Measurements from ENCODE around the gene ZNF592.

Gene ZNF592

DNA sequence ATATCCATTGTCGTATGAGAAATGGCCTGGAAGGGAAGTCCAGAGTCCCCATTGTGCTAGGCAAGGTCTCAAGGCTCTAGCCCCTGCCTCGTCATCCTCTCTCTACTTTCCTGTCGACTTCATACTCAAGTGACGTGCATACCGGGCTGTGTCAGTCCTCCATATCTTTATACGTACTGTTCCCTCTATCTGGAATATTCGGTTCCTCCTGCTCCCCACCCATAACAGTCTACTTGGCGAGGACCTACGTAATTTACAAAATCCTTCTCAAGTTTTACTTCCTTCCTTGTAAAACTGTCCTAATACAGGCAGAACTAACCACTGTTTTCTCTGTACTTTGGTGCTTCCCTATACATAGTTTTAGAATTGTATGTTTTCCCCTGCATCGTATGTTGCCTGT is 66.5 kb downstream of the ZNF592 start:
- Mint-ChIP-seq H3K36me3 (no peaks in the 10 kb centered on the region), H3K27ac (no peak overlapping the region), H3K4me3 (no peak overlapping the region), H3K27me3 (peaks cover 39% of the 10 kb centered on the region), H3K9me3 (no peaks in the 10 kb centered on the region), H3K4me1 (peaks cover 12% of the 10 kb centered on the region)
- DNase-seq, result no peak
- CTCF ChIA-PET, result no interaction called here

DNA sequence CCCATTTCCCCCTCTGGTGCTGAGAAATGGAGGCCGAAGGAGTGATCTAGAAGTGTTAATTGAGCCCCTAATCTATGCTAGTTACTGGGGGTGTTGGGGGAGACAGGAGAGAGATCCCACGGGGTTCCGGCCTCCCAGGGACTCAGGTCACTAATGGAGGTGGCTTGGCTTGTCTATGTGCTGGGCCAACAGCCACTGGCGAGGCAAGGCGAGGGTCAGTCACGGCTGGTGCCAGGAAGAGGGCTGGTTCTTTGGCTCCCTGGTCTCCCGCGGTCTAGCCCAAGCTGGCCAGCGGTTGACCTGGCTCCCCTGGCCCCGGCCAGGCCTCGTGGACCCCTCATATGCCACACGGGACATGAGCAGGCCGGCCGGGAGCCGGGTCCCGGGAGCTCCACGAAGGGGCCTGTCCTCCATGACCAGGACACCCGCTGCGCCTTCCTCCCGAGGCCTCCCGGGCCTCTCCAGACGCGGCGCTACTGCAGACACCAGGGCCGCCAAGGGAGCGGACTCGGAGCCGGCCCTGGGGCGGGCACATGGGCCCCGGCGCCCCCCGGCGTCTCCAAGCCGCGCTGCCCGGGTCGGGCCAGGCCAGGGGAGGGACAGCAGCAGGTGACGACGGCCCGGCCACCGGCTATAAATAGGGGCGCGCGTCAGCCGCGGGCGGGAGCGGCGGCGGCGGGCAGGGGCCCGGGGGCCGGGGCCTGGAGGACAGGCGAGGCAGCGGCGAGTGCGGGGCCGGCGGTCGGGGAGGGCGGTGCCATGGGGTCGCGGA is 68.5 kb downstream of the ZNF592 start, which contains the start of gene ALPK3:
ALPK3 (plus strand) TSS at position 663 of the 772 bp plus-strand sequence; CDS start at position 760, 97 bp downstream.
- CTCF ChIA-PET, result interaction anchor here (1.5 kb wide), 1 partner anchor 219 kb away, joined by 4 read pairs; no protein-coding TSS in a partner anchor
- Mint-ChIP-seq H3K36me3 (no peaks in the 10 kb centered on the region), H3K27ac (no peak within 1 kb of the TSS)

DNA sequence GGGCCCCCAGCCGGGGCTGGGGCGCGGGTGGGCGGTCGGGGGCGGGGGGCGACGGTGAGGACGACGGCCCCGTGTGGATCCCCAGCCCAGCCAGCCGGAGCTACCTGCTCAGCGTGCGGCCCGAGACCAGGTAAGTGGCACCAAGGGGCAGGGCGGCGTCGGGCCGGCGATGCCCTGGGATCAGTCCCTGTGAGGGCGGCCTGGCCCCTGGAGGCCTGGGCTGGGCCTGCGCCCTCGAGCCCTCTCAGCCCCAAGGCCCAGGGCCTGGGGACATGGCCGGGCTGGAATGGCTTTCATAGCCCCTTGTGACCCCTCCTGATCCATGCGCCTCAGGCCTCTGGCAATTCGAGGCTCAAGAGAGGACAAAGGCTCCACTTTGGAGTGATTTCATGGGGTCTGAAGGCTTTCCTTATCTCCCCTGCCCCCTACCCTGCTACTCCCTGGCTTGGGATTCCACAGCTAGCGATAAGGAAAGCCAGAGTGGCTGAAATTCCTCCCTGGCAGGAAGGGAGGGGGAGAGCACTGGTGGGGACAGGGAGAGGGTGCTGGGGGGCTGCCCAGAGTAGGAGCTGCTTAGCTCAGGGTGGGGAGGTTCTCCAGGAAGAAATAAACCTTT is 69.2 kb downstream of the ZNF592 start:
- H3K4me3 Mint-ChIP-seq, result no peak overlapping the region

More for the DNA sequence above, 68.5 kb downstream of the ZNF592 start, which contains the start of gene ALPK3:
- H3K4me3 Mint-ChIP-seq, result no peak within 1 kb of the TSS
- H3K27me3 Mint-ChIP-seq, result peaks cover 39% of the 10 kb centered on the region
- no peaks in the 10 kb centered on the region for H3K9me3 Mint-ChIP-seq
- peaks cover 12% of the 10 kb centered on the region for H3K4me1 Mint-ChIP-seq
- DNase-seq, result no peak

DNA sequence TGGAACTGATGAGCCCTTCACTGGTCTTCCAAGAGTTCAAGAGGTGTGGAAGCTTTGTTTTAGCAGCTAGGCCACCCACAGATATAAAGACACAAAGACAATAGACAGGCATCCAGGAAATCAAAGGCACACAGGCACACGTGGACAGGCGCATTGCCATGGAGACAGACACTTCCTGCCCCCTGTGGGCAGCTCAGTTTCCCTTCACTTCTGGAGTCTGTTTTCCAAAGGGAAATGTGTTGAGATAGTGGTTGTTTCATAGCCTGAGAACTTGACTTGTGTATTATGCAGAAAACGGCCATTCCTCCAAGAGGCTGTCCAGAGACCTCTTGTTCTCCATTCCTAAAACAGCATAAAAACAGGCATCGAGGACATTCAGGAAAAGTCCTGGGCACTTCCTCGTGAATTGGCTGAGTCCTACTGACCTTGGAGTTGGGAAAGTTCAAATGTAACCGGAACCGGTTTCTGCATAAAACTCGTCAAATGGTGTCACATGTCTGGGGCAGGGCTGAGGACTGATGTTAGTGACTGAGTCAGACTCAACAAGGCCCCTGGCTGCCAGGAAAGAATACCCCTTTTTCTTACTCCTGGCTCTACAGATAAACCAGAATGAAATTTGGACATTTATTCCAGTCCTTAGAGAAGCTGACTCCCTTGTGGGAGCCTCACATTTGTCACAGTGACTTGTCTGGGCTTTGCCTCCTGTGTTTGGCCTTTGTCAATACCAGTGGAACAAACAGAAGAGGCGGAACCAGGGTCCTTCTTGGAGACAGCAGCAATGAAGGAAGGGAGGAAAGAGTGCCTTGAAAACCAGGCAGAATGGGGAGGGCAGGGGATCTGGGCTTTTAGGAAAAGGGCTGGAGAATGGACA is 70.1 kb downstream of the ZNF592 start:
- DNase-seq, result peak; percentile 50
- H3K4me3 Mint-ChIP-seq, result no peak overlapping the region

More for the DNA sequence above, 69.2 kb downstream of the ZNF592 start:
- Mint-ChIP-seq H3K27me3 (peaks cover 44% of the 10 kb centered on the region), H3K36me3 (no peaks in the 10 kb centered on the region), H3K27ac (no peak overlapping the region), H3K9me3 (no peaks in the 10 kb centered on the region), H3K4me1 (peaks cover 12% of the 10 kb centered on the region)
- CTCF ChIA-PET, result interaction anchor here (1.5 kb wide), 1 partner anchor 219 kb away, joined by 4 read pairs; no protein-coding TSS in a partner anchor
- no peak for DNase-seq

DNA sequence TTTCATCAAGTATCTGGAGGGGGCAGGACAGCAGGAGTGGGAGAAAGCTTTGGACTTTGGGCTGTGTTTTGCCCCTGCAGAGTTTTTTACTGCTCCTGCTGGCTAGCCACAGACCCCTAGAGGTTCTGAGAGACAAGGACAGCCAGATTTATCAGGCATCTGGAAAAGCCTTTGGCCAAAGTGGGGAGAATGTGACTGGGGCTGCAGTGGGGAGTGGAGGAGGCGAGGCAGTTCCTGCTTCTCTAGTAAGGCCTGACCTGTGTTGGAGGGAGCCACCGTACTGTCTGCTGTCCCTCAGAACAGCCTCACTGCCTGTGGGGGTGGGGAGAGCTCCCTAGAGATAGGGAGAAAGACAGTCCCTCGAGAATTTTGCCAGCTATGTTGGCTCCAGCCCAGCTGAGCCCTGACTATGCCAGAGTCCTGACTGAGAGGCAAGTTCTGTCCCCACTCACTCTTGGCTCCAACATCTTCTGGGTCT is 70.9 kb downstream of the ZNF592 start:
- Mint-ChIP-seq H3K9me3 (no peaks in the 10 kb centered on the region), H3K27me3 (peaks cover 48% of the 10 kb centered on the region), H3K27ac (no peak overlapping the region), H3K4me3 (no peak overlapping the region), H3K4me1 (peaks cover 12% of the 10 kb centered on the region), H3K36me3 (no peaks in the 10 kb centered on the region)
- no peak for DNase-seq
- CTCF ChIA-PET, result interaction anchor here (1.0 to 2.0 kb wide), 3 partner anchors 8 to 232 kb away, joined by 3 to 5 read pairs (median 5); no protein-coding TSS in a partner anchor

More for the DNA sequence above, 70.1 kb downstream of the ZNF592 start:
- Mint-ChIP-seq H3K4me1 (peaks cover 12% of the 10 kb centered on the region), H3K9me3 (no peaks in the 10 kb centered on the region), H3K27ac (no peak overlapping the region), H3K27me3 (peaks cover 48% of the 10 kb centered on the region), H3K36me3 (no peaks in the 10 kb centered on the region)
- CTCF ChIA-PET, result interaction anchor here (1.0 to 2.0 kb wide), 3 partner anchors 9 to 220 kb away, joined by 3 to 5 read pairs (median 4); no protein-coding TSS in a partner anchor

DNA sequence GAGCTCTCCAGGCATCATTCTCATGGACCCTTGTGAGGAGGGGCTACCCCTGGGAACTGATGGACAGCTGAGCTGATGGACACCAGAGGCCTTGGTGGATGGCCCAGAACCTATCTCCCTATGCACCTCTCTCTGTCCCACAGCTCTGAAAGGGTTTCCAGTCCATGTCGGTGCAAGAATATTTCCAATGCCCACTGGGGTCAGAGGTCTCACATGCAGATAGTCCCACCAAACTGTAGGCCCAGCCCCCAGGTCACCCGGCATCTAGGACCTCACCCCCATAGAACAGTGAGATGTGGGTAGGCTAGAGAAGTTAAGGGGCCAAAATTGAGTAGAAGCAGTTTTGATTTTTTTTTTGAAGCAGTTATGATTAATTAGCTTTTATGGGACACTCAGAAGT is 71.4 kb downstream of the ZNF592 start:
- H3K4me3 Mint-ChIP-seq, result no peak overlapping the region
- H3K9me3 Mint-ChIP-seq, result no peaks in the 10 kb centered on the region
- CTCF ChIA-PET, result interaction anchor here (1.5 to 2.0 kb wide), 2 partner anchors 11 to 232 kb away, joined by 5 read pairs; no protein-coding TSS in a partner anchor
- peaks cover 52% of the 10 kb centered on the region for H3K27me3 Mint-ChIP-seq
- H3K36me3 Mint-ChIP-seq, result no peaks in the 10 kb centered on the region
- peaks cover 12% of the 10 kb centered on the region for H3K4me1 Mint-ChIP-seq
- DNase-seq, result no peak
- H3K27ac Mint-ChIP-seq, result no peak overlapping the region

DNA sequence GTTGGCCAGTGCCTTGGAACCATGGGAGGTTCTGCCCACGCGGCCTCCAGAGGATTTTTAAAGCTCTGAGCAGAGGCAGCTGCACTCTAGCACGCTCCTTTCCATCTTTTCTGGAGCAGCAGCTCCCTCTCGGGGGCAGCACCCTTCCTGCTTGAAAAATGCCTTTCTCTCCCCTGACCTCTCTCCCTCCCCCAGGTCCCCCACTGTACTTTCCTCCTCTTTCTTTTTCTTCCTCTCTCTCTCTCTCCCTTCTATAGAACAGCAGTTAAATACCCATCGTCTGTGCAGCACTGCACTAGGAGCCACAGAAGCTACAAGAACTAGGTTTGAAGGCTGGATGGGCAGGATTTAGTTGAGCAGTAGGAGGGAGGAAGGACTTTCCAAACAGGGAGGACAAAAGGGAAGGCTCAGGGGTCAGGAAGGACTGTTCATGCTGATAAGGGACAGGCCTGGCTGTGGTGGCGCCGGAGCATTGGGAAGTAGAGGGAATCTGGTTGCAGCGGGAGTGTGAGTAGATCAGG is 73.2 kb downstream of the ZNF592 start:
- Mint-ChIP-seq H3K4me1 (peaks cover 11% of the 10 kb centered on the region), H3K27ac (no peak overlapping the region), H3K9me3 (no peaks in the 10 kb centered on the region), H3K27me3 (peaks cover 43% of the 10 kb centered on the region), H3K36me3 (no peaks in the 10 kb centered on the region), H3K4me3 (no peak overlapping the region)
- no peak for DNase-seq
- CTCF ChIA-PET, result interaction anchor here (1.2 kb wide), 1 partner anchor 13 kb away, joined by 3 read pairs; no protein-coding TSS in a partner anchor

DNA sequence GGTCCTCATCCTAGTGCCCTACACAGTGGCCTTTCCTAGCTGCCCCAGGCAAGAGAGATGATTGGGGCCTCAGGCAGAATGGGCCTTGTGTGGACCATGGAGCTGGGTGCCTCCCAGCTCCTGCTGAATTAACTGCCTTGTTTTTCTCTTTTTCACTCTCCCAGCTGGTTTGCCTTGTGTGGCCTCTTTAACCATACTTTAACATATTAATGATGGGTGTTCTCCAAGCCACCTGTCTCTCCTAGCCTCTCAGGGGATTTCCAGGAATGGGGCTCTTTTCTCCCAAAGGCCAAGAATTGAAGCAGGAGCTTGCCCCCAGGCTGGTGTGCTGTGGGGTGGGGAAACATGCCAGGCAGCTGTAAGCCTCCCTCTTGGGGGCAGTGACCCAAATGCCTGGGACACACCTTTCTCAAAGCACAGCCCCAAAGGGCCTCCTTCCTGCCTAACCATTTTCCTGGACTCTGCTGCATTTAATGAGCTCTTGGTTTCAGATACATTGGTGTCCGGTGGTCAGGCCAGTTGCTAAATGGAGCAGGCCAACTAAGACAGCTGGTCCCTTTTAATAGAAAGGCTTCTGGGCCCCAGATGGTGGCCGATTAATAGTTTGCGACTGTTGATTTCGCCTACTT is 74.4 kb downstream of the ZNF592 start:
- H3K36me3 Mint-ChIP-seq, result no peaks in the 10 kb centered on the region
- CTCF ChIA-PET, result interaction anchor here (1.0 to 1.3 kb wide), 4 partner anchors 8 to 167 kb away, joined by 3 read pairs; no protein-coding TSS in a partner anchor
- no peaks in the 10 kb centered on the region for H3K9me3 Mint-ChIP-seq
- peaks cover 42% of the 10 kb centered on the region for H3K27me3 Mint-ChIP-seq
- no peak overlapping the region for H3K4me3 Mint-ChIP-seq
- peaks cover 8% of the 10 kb centered on the region for H3K4me1 Mint-ChIP-seq
- no peak overlapping the region for H3K27ac Mint-ChIP-seq
- DNase-seq, result no peak

DNA sequence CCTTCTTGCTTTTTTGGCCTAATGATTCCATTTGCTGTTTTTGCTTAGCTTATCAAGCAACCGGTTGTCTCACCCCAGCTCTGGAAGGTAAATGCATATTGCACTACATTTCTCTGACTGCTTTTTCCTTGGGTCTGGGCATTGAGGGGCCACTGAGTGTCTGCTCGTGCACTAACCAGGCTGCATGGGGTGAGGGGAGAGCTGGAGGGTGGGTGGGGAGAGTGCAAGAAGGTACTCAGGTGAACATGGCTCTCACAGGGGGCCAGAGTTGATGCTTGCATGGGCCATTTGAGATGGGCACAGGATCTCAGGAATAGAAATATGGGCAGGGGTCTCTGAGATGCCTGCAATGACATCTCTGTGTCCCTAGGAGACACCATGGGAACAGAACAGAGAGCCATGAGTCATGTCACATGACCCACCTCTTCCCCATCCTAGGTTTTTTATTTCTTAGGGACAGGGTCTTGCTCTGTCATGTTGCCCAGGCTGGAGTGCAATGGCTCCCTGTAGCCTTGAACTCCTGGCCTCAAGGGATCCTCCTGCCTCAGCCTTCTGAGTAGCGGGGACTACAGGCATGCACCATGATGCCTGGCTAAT is 75.0 kb downstream of the ZNF592 start:
- Mint-ChIP-seq H3K4me1 (peaks cover 2% of the 10 kb centered on the region), H3K4me3 (no peak overlapping the region), H3K27me3 (peaks cover 36% of the 10 kb centered on the region), H3K9me3 (no peaks in the 10 kb centered on the region), H3K36me3 (no peaks in the 10 kb centered on the region), H3K27ac (no peak overlapping the region)
- DNase-seq, result no peak
- CTCF ChIA-PET, result interaction anchor here (1.2 to 1.3 kb wide), 3 partner anchors 22 to 167 kb away, joined by 3 to 4 read pairs (median 3); no protein-coding TSS in a partner anchor

DNA sequence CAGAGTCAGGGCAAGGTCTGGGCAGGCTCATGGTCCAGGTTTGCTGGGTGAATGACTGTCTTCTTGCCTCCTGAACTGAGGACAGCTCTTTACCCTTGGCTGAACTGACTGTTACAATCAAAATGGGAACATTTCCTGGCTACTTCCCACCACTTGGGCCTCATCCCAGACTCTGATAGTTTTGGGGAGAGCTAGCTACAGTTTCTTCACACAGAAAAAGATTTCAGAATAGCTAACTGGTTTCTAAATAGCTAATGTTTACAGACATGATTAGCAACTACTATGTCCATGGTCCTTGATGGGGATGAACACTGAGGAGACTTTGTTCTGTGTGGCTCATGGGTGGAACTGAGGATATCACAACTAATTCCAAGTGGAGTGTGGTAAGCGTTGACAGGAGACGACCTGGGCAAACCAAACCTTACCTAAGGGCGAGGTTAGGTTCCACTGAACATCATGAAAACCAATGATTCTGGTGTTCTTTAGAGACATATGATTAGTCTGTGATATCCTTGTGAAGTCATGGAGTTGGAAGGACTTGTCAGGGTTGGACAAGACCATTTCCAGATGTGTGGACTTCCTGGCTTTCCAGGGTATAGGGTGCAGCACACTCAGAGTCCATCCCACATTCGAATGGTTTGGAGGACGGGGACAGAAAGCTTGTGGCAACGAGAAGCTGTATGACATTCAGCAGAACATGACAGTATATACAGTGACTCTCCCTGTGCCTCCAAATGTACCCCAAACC is 76.0 kb downstream of the ZNF592 start:
- H3K4me3 Mint-ChIP-seq, result no peak overlapping the region
- no peaks in the 10 kb centered on the region for H3K9me3 Mint-ChIP-seq
- no peak overlapping the region for H3K27ac Mint-ChIP-seq
- CTCF ChIA-PET, result interaction anchor here (1.2 kb wide), 1 partner anchor 21 kb away, joined by 4 read pairs; no protein-coding TSS in a partner anchor
- no peaks in the 10 kb centered on the region for H3K36me3 Mint-ChIP-seq
- DNase-seq, result no peak
- no peaks in the 10 kb centered on the region for H3K4me1 Mint-ChIP-seq
- H3K27me3 Mint-ChIP-seq, result peaks cover 27% of the 10 kb centered on the region

DNA sequence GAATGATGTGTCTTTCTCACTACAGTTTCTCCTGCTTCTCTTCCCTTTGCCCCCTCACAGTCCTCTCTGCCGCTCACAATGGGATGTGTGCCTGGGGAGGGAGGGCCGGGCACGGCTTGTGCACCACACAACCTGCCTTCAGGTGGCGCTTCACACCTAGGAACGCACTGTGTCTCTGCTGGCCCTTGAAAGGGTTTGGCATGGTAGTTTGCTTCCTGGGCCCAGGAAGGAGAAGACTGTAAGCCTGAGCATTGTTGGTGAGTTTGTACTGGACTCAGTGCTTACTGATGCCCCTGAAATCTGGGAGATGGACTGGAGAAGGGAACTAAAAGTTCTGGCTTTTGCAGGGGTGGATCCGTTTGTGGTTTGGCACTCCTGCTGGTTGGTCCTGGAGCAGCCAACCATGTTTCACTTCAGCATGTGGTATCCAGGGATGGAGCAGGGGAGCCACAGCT is 78.0 kb downstream of the ZNF592 start:
- Mint-ChIP-seq H3K9me3 (no peaks in the 10 kb centered on the region), H3K36me3 (no peaks in the 10 kb centered on the region), H3K27ac (no peak overlapping the region), H3K4me1 (no peaks in the 10 kb centered on the region), H3K4me3 (no peak overlapping the region), H3K27me3 (peaks cover 37% of the 10 kb centered on the region)
- peak; percentile 34 for DNase-seq
- CTCF ChIA-PET, result interaction anchor here (0.9 kb wide), 1 partner anchor 101 kb away, joined by 3 read pairs; no protein-coding TSS in a partner anchor

DNA sequence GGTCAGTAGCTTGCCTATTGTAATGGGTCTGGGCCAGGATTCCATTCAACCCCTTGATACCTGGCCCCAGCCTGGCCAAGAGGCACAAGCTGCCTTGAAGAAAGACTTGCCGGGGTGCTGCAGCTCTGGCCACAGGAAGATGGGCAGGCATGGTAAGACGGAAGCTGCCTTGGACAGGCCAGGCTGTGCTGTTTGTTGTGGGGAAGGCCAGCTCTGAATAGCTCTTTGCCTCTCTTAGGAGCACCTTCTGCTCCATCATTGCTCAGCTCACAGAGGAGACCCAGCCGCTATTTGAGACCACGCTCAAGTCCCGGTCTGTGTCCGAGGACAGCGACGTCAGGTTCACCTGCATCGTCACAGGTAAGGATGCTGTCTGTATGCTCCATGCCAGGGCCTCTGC is 78.9 kb downstream of the ZNF592 start:
- Mint-ChIP-seq H3K27ac (no peak overlapping the region), H3K27me3 (peaks cover 38% of the 10 kb centered on the region), H3K4me3 (no peak overlapping the region), H3K36me3 (no peaks in the 10 kb centered on the region), H3K4me1 (no peaks in the 10 kb centered on the region), H3K9me3 (no peaks in the 10 kb centered on the region)
- CTCF ChIA-PET, result interaction anchor here (0.9 to 1.0 kb wide), 2 partner anchors 8 to 101 kb away, joined by 3 read pairs; no protein-coding TSS in a partner anchor
- DNase-seq, result no peak

Data from activated naive CD4-positive, alpha-beta T cell treated with anti-CD3 and anti-CD28 coated beads, Interleukin-2, amount 10 ng/mL, durations not matched to agents 7 days and 5 days (primary cell).